GM18861 (cell line): ENCODE data around the gene WDR7.
A peak's percentile ranks its signal among the peaks of the same experiment; 100 is the strongest.

ENCODE experiments used
- ATAC-seq: cut with Tn5 transposase; IDR thresholded peaks from one replicate; pipeline ENCODE4 v1.9.1; 2021; ENCODE audit not compliant: unreplicated experiment

Gene WDR7

GRCh38 chr18:56795381-56795780, 144.2 kb downstream of the WDR7 start:
- ATAC-seq: no peak

DNA sequence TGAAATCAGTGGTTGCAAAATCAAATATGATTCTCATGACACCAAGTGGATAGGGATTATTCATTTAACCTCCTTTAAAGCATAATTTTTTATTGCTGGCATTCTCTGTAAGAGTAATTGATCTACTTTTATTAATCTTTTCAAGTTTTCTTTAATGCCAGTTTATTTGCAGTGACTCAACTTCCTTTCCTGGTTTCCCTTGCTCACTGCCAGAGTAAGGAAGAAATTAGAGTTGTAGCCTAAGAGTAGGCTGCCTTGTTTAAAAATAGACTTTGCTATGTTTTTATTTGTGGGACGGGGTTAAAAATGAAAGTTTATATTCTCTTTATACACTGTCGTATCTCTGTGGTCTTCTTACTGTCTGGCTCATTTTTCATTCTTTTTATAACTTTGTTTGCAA, 148.6 kb downstream of the WDR7 start:
- no peak for ATAC-seq

- no peak for ATAC-seq
Measured at GRCh38 chr18:56803051-56803450, 151.9 kb downstream of the WDR7 start.

GRCh38 chr18:56804395-56804794, 153.2 kb downstream of the WDR7 start:
- peak; percentile 84 for ATAC-seq

- ATAC-seq: no peak
Measured at GRCh38 chr18:56807901-56808300, 156.7 kb downstream of the WDR7 start.

DNA sequence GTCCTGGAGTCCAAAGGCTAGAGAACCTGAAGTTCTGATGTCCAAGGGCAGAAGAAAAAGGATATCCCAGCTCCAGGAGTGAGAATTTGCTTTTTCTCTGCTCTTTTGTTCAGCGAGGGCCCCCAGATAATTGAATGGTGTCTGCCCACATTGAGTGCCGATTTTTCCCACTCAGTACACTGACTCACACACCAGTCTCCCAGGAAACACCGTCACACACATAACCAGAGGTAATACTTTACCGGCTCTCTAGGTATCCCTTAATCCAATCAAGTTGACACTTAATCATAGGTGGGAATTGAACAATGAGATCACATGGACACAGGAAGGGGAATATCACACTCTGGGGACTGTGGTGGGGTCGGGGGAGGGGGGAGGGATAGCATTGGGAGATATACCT, 161.5 kb downstream of the WDR7 start:
- no peak for ATAC-seq

GRCh38 chr18:56815926-56816325, 164.8 kb downstream of the WDR7 start:
- ATAC-seq: no peak

- ATAC-seq: no peak
Measured at GRCh38 chr18:56823986-56824565, 172.9 kb downstream of the WDR7 start.

DNA sequence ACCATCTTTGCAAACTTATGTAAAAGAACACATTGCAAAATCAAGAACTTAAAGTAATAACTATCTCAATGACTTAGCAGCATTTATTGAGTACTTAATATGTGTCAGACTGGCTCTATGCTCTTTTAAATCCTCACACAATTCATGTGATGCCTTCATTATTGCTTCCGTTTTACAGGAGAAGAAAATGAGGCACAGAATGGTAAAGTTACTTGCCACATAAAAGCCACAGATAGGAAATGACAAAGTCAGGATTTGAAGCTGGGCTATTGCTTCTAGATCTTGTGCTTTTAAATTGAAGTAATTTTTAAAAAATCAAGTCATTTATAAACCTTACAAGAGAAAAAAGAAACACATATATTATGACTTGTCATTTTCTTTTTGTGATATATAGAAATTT, 174.2 kb downstream of the WDR7 start:
- no peak for ATAC-seq

DNA sequence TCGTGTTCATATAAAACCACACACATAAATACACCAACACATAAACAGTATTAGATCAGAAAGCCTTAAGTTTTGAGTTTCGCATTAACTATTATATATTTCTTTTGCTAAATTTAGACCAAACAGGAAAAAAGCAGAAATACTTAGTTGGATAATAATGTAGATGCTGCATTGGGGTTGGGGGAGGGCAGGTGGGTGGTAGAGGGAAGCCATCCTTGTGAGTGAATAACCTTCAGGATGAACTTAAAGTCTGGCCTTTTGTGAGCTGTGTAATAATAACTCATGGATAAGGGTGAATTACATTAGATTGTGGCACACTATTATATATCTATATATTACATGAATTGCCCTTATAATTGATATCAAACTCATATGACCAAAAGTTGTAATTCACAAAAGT, 174.7 kb downstream of the WDR7 start:
- no peak for ATAC-seq

DNA sequence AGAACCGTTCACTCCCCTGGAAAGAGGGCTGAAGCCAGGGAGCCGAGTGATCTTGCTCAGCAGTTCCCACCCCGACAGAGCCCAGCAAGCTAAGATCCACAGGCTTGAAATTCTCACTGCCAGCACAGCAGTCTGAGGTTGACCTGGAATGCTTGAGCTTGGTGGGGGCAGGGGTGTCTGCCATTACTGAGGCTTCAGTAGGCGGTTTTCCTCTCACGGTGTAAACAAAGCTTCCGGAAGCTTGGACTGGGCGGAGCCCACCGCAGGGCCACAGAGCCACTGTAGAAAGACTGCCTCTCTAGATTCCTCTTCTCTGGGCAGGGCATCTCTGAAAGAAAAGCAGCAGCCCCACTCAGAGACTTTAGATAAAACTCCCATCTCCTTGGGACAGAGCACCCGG, 180.8 kb downstream of the WDR7 start:
- ATAC-seq: no peak

GRCh38 chr18:56835331-56835730, 184.2 kb downstream of the WDR7 start:
- ATAC-seq: no peak

DNA sequence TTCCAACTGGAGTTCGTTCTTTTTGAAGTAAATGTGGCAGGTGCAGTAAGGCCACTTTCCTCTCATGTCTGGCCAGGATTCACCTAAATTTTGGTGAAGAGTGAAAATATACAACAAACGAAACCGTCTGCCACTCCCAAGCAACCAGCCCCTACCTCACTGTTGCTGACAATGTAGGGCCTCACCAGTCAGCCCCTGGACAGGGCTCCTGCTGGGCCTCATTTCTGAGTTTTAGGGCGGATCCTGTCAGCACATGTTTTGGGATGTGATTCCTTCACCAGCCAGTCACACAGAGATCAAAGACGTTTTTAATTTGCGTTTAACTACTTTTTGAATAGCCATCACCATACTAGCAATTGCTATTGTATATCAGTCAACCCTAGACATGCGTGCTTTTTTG, 185.0 kb downstream of the WDR7 start:
- no peak for ATAC-seq

GRCh38 chr18:56841836-56842235, 190.7 kb downstream of the WDR7 start:
- no peak for ATAC-seq

GRCh38 chr18:56843241-56843640, 192.1 kb downstream of the WDR7 start:
- no peak for ATAC-seq

GRCh38 chr18:56844556-56844955, 193.4 kb downstream of the WDR7 start:
- ATAC-seq: no peak

DNA sequence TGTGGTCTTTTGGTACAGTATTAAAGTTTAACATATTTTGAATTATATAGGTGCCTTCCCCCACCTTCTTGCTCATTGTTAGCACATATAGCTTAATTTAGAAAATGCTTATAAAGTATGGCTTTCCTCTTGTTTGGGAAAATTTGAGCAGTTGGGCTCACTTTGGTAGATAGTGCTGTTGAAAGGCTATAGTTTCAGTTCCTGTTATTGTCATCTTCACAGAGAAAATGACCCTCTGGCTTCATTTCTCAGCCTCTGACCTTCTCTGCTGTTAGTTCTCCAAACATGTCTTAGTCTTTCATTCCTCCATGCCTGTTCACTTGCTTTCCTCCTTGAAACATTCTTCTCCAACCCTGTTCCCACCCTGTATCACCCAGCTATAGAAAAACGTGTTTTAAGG, 200.6 kb downstream of the WDR7 start:
- ATAC-seq: peak; percentile 88

DNA sequence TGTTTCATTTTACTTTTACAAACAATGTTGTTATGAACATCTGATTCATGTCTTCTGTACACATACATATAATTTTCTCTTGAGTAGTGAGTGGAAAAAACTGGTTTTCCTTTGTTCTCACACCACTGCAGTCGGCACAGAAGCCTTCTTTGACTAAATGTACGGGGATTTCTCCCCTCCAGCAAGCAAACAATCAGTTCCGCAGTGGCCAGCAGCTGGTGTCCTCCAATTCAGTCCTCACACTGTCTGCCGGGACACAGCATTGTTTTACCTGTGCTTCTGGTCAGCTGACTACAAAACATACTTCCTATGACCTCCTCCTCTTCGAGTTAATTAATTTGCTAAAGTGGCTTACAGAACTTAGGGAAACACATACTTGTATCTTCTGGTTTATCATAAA, 202.8 kb downstream of the WDR7 start:
- ATAC-seq: no peak

- no peak for ATAC-seq
Measured at GRCh38 chr18:56861244-56861643, 210.1 kb downstream of the WDR7 start.

GRCh38 chr18:56869189-56869777, 218.1 kb downstream of the WDR7 start:
- peak; percentile 62 for ATAC-seq

- ATAC-seq: no peak
Measured at GRCh38 chr18:56870982-56871381, 219.8 kb downstream of the WDR7 start.

DNA sequence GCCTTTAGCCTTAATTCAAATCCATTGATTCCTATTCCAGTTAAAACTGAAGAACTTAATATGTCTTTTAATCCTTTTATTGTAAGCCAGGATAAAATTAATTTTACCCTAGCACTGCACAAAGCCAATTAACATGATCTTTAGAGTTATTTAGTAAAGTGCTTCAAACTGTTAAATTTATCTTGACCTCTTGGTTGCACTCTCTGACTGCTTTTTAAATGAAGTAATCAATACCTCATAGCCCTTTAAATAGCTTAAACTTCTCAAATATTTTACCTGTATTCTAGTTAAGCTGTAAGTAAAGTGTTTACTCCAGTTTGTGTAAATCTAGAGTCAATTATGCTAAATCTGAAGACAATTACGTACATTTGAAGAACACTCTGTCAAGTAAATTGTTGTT, 221.0 kb downstream of the WDR7 start:
- no peak for ATAC-seq

GRCh38 chr18:56873441-56874140, 222.4 kb downstream of the WDR7 start:
- ATAC-seq: no peak
